HG02588 (cell line): ENCODE measurements around the gene GABBR2.

Experiments
- ATAC-seq: cut with Tn5 transposase; IDR thresholded peaks from one replicate; pipeline ENCODE4 v1.9.1; 2021; ENCODE audit warnings: mild to moderate bottlenecking, moderate library complexity; ENCODE audit not compliant: unreplicated experiment

GABBR2 gene

GRCh38 chr9:98416294-98417248 lies 292.2 kb downstream of the GABBR2 start:
- no peak for ATAC-seq

- ATAC-seq = no peak
Observed at GRCh38 chr9:98415782-98416181, 293.0 kb downstream of the GABBR2 start.

GRCh38 chr9:98413084-98413483 lies 295.7 kb downstream of the GABBR2 start:
- no peak for ATAC-seq

GRCh38 chr9:98412101-98412842 lies 296.5 kb downstream of the GABBR2 start:
- no peak for ATAC-seq

GRCh38 chr9:98410185-98410697 lies 298.5 kb downstream of the GABBR2 start:
- ATAC-seq = no peak

- ATAC-seq = no peak
Observed at GRCh38 chr9:98409719-98410118, 299.0 kb downstream of the GABBR2 start.

- ATAC-seq = no peak
Observed at GRCh38 chr9:98406469-98406868, 302.3 kb downstream of the GABBR2 start.

GRCh38 chr9:98404237-98404636 lies 304.5 kb downstream of the GABBR2 start:
- no peak for ATAC-seq

GRCh38 chr9:98403715-98404114 lies 305.0 kb downstream of the GABBR2 start:
- no peak for ATAC-seq

GRCh38 chr9:98402019-98402840 lies 306.5 kb downstream of the GABBR2 start:
- no peak for ATAC-seq

- ATAC-seq = no peak
Observed at GRCh38 chr9:98401140-98402018, 307.4 kb downstream of the GABBR2 start.

GRCh38 chr9:98399950-98400683 lies 308.6 kb downstream of the GABBR2 start:
- ATAC-seq = no peak

GRCh38 chr9:98396656-98397055 lies 312.1 kb downstream of the GABBR2 start:
- no peak for ATAC-seq

GRCh38 chr9:98396236-98396635 lies 312.5 kb downstream of the GABBR2 start:
- no peak for ATAC-seq

- no peak for ATAC-seq
Observed at GRCh38 chr9:98391867-98392266, 316.9 kb downstream of the GABBR2 start.

GRCh38 chr9:98391406-98391805 lies 317.3 kb downstream of the GABBR2 start:
- ATAC-seq = no peak

- no peak for ATAC-seq
Observed at GRCh38 chr9:98385751-98386150, 323.0 kb downstream of the GABBR2 start.

- no peak for ATAC-seq
Observed at GRCh38 chr9:98383758-98384157, 325.0 kb downstream of the GABBR2 start.
